Measurements from ENCODE around the gene DAZAP1.
A peak's percentile ranks its signal among the peaks of the same experiment; 100 is the strongest.

Gene DAZAP1

DNA sequence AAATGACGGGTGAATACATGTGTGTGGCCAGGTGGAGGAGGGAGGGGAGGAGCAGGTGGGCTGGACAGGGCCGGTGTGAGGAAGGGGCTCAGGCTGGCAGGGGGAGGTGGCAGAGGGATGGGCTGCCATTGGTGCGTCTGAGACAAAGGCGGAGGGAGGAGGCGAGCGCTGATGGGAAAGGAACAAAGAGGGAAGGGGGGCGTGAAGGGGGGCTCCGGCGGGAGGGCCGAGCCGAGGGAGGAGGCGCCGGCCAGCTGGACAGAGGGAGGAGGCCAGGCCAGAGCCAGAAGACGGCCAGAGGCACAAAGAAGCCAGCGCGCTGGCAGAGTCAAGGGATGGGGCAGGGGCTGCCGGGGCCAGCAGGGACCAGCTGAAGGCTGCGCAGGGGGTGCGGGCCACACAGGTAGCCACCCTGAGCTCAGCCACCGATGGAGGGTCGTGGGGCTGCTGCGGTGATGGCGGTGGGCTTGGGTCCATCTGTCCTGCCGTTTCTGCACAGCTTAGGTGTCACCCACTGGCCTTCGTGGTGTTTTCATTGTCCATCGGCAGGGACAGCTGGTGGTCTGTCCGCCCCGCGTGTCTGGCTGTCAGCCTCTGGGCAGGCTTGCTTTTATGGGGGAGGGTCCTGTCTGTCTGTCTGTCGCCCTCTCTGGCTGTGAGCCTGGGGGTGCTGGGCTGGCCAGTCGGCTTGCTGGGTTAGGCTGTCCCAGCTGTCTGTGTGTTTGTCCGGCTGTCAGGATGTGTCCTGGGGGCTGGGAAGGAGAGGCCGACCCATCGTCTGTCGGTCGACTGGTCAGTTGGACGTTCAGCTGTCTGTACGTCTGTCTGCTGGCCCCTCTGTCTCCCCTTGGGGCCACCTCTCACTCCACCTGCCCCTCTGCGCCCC, 44.8 kb downstream of the DAZAP1 start:
- no peak for DNase-seq
- H3K27me3 ChIP-seq (replicated peaks; ENCODE audit: control insufficient read depth, insufficient read depth, low read length, poor library complexity, severe bottlenecking): peaks cover 94% of the 10 kb centered on the region
- no peaks in the 10 kb centered on the region for H3K36me3 ChIP-seq (ENCODE audit: control insufficient read depth, insufficient read depth, low read length)
- no peak overlapping the region for H3K4me3 ChIP-seq (ENCODE audit: insufficient read depth, low read depth, low read length, poor library complexity, severe bottlenecking)
- no peak overlapping the region for H3K27ac ChIP-seq (ENCODE audit: insufficient read depth, low read length, poor library complexity, severe bottlenecking)
- peaks cover 29% of the 10 kb centered on the region for H3K4me1 ChIP-seq (ENCODE audit: control insufficient read depth, insufficient read depth, low read length, poor library complexity, severe bottlenecking)
- H3K9me3 ChIP-seq (ENCODE audit: control insufficient read depth, low read length): no peaks in the 10 kb centered on the region

DNA sequence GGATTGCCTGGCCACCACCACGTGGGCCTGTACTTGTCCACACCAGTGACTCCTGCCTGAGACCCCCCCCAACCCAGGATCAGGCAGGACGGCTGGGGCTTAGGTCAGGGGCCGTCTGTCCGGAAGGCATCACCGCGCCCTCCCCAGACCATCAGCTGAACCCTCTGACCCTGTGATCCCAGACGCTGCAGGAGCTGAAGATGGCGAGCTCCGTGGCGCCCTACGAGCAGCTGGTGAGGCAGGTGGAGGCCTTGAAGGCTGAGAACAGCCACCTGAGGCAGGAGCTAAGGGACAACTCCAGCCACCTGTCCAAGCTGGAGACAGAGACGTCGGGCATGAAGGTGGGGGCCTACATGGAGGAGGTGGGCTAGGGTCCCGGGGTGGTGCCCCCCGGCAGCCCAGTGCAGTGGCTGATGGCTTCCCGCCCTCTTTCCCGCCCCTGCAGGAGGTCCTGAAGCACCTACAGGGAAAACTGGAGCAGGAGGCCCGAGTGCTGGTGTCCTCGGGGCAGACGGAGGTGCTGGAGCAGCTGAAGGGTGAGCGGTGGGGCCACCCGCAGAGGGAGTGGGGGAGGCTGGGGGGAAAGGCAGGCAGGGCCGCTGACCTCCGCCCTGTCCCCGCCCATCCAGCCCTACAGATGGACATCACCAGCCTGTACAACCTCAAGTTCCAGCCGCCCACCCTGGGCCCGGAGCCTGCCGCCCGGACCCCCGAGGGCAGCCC, 45.6 kb downstream of the DAZAP1 start:
- H3K4me3 ChIP-seq (ENCODE audit: insufficient read depth, low read depth, low read length, poor library complexity, severe bottlenecking): no peak overlapping the region
- no peaks in the 10 kb centered on the region for H3K36me3 ChIP-seq (ENCODE audit: control insufficient read depth, insufficient read depth, low read length)
- H3K4me1 ChIP-seq (ENCODE audit: control insufficient read depth, insufficient read depth, low read length, poor library complexity, severe bottlenecking): peaks cover 29% of the 10 kb centered on the region
- H3K9me3 ChIP-seq (ENCODE audit: control insufficient read depth, low read length): no peaks in the 10 kb centered on the region
- DNase-seq: no peak
- no peak overlapping the region for H3K27ac ChIP-seq (ENCODE audit: insufficient read depth, low read length, poor library complexity, severe bottlenecking)
- H3K27me3 ChIP-seq (replicated peaks; ENCODE audit: control insufficient read depth, insufficient read depth, low read length, poor library complexity, severe bottlenecking): peaks cover 92% of the 10 kb centered on the region

- H3K27me3 ChIP-seq (replicated peaks; ENCODE audit: control insufficient read depth, insufficient read depth, low read length, poor library complexity, severe bottlenecking): peaks cover 86% of the 10 kb centered on the region
- DNase-seq: no peak
- H3K4me1 ChIP-seq (ENCODE audit: control insufficient read depth, insufficient read depth, low read length, poor library complexity, severe bottlenecking): peaks cover 29% of the 10 kb centered on the region
- no peak overlapping the region for H3K4me3 ChIP-seq (ENCODE audit: insufficient read depth, low read depth, low read length, poor library complexity, severe bottlenecking)
- H3K9me3 ChIP-seq (ENCODE audit: control insufficient read depth, low read length): no peaks in the 10 kb centered on the region
- no peak overlapping the region for H3K27ac ChIP-seq (ENCODE audit: insufficient read depth, low read length, poor library complexity, severe bottlenecking)
- H3K36me3 ChIP-seq (ENCODE audit: control insufficient read depth, insufficient read depth, low read length): no peaks in the 10 kb centered on the region
These were observed 46.4 kb downstream of the DAZAP1 start for GRCh38 chr19:1453525-1454364.

DNA sequence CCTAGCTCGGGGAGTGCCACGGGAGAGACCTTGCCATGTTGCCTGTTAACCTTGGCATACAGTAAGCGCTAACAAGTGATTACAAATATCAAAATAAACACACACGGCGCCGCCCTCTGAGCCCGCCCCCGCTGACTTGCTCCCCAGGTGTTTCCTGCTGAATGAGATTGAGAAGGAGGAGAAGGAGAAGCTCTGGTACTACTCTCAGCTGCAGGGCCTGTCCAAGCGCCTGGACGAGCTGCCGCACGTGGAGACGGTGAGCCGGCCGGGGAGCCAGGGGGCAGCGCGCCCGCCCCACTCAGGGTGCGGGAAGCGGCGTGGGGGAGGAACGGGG, 47.6 kb downstream of the DAZAP1 start:
- Histone ChIP-seq H3K4me3 (ENCODE audit: insufficient read depth, low read depth, low read length, poor library complexity, severe bottlenecking) (no peak overlapping the region), H3K9me3 (ENCODE audit: control insufficient read depth, low read length) (no peaks in the 10 kb centered on the region), H3K27ac (ENCODE audit: insufficient read depth, low read length, poor library complexity, severe bottlenecking) (no peak overlapping the region), H3K4me1 (ENCODE audit: control insufficient read depth, insufficient read depth, low read length, poor library complexity, severe bottlenecking) (peaks cover 26% of the 10 kb centered on the region), H3K36me3 (ENCODE audit: control insufficient read depth, insufficient read depth, low read length) (no peaks in the 10 kb centered on the region), H3K27me3 (replicated peaks; ENCODE audit: control insufficient read depth, insufficient read depth, low read length, poor library complexity, severe bottlenecking) (peaks cover 74% of the 10 kb centered on the region)
- no peak for DNase-seq

GRCh38 chr19:1455336-1456120, 48.1 kb downstream of the DAZAP1 start:
- no peaks in the 10 kb centered on the region for H3K9me3 ChIP-seq (ENCODE audit: control insufficient read depth, low read length)
- peaks cover 69% of the 10 kb centered on the region for H3K27me3 ChIP-seq (replicated peaks; ENCODE audit: control insufficient read depth, insufficient read depth, low read length, poor library complexity, severe bottlenecking)
- H3K27ac ChIP-seq (ENCODE audit: insufficient read depth, low read length, poor library complexity, severe bottlenecking): no peak overlapping the region
- DNase-seq: peak; percentile 29 to 50 (median 46)
- peaks cover 20% of the 10 kb centered on the region for H3K4me1 ChIP-seq (ENCODE audit: control insufficient read depth, insufficient read depth, low read length, poor library complexity, severe bottlenecking)
- no peak overlapping the region for H3K4me3 ChIP-seq (ENCODE audit: insufficient read depth, low read depth, low read length, poor library complexity, severe bottlenecking)
- H3K36me3 ChIP-seq (ENCODE audit: control insufficient read depth, insufficient read depth, low read length): no peaks in the 10 kb centered on the region

DNA sequence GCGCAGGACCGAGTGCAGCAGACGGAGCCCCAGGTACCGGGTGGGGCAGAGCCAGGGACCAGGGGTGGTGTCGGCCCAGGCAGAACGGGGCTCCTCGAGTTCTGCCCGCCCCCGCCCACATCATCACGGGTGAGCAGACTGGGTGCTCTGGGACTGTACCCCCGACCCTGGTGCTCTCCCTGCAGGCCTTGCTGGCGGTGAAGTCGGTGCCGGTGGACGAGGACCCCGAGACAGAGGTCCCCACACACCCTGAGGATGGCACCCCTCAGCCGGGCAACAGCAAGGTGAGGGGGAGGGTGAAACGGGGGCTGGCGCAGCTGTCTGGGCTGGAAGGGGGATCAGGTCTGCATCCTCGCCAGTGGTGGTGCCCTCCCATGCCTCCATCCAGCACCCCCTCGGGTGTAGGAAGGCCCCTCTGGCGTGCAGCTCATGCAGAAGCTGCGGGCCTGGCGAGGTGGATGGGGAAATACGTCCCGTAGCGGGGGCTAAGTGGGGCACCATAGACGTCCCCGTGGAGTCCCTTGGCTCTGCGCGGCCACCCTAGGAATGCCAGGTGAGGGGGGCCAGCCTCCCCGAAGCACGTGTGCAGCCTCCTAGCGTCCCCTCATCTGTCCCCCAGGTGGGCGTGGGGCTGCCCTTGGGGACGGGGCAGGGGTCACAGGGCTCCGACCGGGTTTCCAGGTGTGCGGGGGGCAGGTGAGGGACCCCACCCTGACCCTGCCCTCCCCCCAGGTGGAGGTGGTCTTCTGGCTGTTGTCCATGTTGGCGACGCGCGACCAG, 48.9 kb downstream of the DAZAP1 start:
- H3K27ac ChIP-seq (ENCODE audit: insufficient read depth, low read length, poor library complexity, severe bottlenecking): no peak overlapping the region
- peaks cover 62% of the 10 kb centered on the region for H3K27me3 ChIP-seq (replicated peaks; ENCODE audit: control insufficient read depth, insufficient read depth, low read length, poor library complexity, severe bottlenecking)
- H3K36me3 ChIP-seq (ENCODE audit: control insufficient read depth, insufficient read depth, low read length): no peaks in the 10 kb centered on the region
- no peak overlapping the region for H3K4me3 ChIP-seq (ENCODE audit: insufficient read depth, low read depth, low read length, poor library complexity, severe bottlenecking)
- peaks cover 19% of the 10 kb centered on the region for H3K4me1 ChIP-seq (ENCODE audit: control insufficient read depth, insufficient read depth, low read length, poor library complexity, severe bottlenecking)
- H3K9me3 ChIP-seq (ENCODE audit: control insufficient read depth, low read length): no peaks in the 10 kb centered on the region
- DNase-seq: no peak

- H3K4me3 ChIP-seq (ENCODE audit: insufficient read depth, low read depth, low read length, poor library complexity, severe bottlenecking): no peak overlapping the region
- peaks cover 19% of the 10 kb centered on the region for H3K4me1 ChIP-seq (ENCODE audit: control insufficient read depth, insufficient read depth, low read length, poor library complexity, severe bottlenecking)
- H3K9me3 ChIP-seq (ENCODE audit: control insufficient read depth, low read length): no peaks in the 10 kb centered on the region
- DNase-seq: no peak
- H3K27ac ChIP-seq (ENCODE audit: insufficient read depth, low read length, poor library complexity, severe bottlenecking): no peak overlapping the region
- no peaks in the 10 kb centered on the region for H3K36me3 ChIP-seq (ENCODE audit: control insufficient read depth, insufficient read depth, low read length)
- H3K27me3 ChIP-seq (replicated peaks; ENCODE audit: control insufficient read depth, insufficient read depth, low read length, poor library complexity, severe bottlenecking): peaks cover 53% of the 10 kb centered on the region
These were observed 49.8 kb downstream of the DAZAP1 start for GRCh38 chr19:1457031-1457739.

DNA sequence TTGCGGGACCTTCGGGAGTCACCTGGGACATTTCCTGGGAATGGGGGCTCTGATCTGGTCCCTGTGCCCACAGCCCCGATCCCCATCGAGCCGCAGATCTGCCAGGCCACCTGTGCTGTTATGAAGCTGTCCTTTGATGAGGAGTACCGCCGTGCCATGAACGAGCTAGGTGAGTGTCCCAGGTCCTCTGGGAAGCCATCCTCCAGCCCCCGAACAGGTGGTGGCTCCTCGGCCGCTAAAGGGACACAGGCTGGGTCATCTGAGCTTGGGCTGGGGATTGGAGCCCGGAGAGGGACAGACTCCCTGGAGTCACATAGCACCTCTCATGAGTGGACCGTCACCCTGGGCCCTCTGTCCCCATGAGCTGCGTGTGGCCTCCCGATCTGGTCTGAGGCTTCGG, 50.5 kb downstream of the DAZAP1 start:
- DNase-seq: no peak
- Histone ChIP-seq H3K4me1 (ENCODE audit: control insufficient read depth, insufficient read depth, low read length, poor library complexity, severe bottlenecking) (peaks cover 19% of the 10 kb centered on the region), H3K36me3 (ENCODE audit: control insufficient read depth, insufficient read depth, low read length) (no peaks in the 10 kb centered on the region), H3K9me3 (ENCODE audit: control insufficient read depth, low read length) (no peaks in the 10 kb centered on the region), H3K27me3 (replicated peaks; ENCODE audit: control insufficient read depth, insufficient read depth, low read length, poor library complexity, severe bottlenecking) (peaks cover 46% of the 10 kb centered on the region), H3K4me3 (ENCODE audit: insufficient read depth, low read depth, low read length, poor library complexity, severe bottlenecking) (no peak overlapping the region), H3K27ac (ENCODE audit: insufficient read depth, low read length, poor library complexity, severe bottlenecking) (no peak overlapping the region)
